HT-29 (cell line): ENCODE measurements around the gene FDPS. TPM values are rescaled to one million over a fixed set of nuclear protein-coding genes. Genes with fewer than 3 reads are reported as not detected.
"Not testable (repeated sequence)": the region's sequence is repeated elsewhere in the genome, so short reads cannot be mapped to it uniquely, and the experiment has no call there.

Experiments
- DNase-seq: peaks from one replicate; pipeline ENCODE4 v3.0.0-alpha.2; 2015; ENCODE audit warnings: low spot score
- total RNA-seq: library from RNA; depleted of rRNA; stranded (reverse); fragments of >200 nt; shearing (Covaris generic); gene quantifications from 2 replicates; pipeline ENCODE4 v1.2.3, GENCODE V29; 2014

FDPS gene
- total RNA-seq, 1 experiment from 2014 or later: 270 TPM

- DNase-seq: no peak
Measured at GRCh38 chr1:155320252-155320651, 11.6 kb downstream of the FDPS start.

- DNase-seq: peak; percentile 74
Measured at GRCh38 chr1:155320661-155321617, 12.3 kb downstream of the FDPS start, which contains the start of gene RUSC1. Gene RUSC1 (plus strand): TSS chr1:155320894. CDS start chr1:155321774, 880 bp downstream.

GRCh38 chr1:155321639-155322503 is 13.2 kb downstream of the FDPS start:
- DNase-seq: no peak

GRCh38 chr1:155322571-155322952 is 13.9 kb downstream of the FDPS start:
- DNase-seq: no peak

- peak; percentile 93 for DNase-seq
Measured at GRCh38 chr1:155322953-155323728, 14.5 kb downstream of the FDPS start.

GRCh38 chr1:155323729-155324036 is 15.0 kb downstream of the FDPS start:
- DNase-seq: peak; percentile 95

- DNase-seq: peak; percentile 93
Measured at GRCh38 chr1:155324037-155324716, 15.5 kb downstream of the FDPS start.

- peak; percentile 82 for DNase-seq
Measured at GRCh38 chr1:155324717-155325602, 16.3 kb downstream of the FDPS start.

- no peak for DNase-seq
Measured at GRCh38 chr1:155325603-155325893, 16.9 kb downstream of the FDPS start.

- DNase-seq: no peak
Measured at GRCh38 chr1:155326020-155326526, 17.4 kb downstream of the FDPS start.

GRCh38 chr1:155326631-155327037 is 18.0 kb downstream of the FDPS start:
- no peak for DNase-seq

- DNase-seq: no peak
Measured at GRCh38 chr1:155327981-155328380, 19.3 kb downstream of the FDPS start.

GRCh38 chr1:155328856-155329255 is 20.2 kb downstream of the FDPS start:
- not testable (repeated sequence) for DNase-seq

GRCh38 chr1:155329980-155330598 is 21.4 kb downstream of the FDPS start:
- no peak for DNase-seq

GRCh38 chr1:155334962-155335361 is 26.3 kb downstream of the FDPS start:
- DNase-seq: no peak

GRCh38 chr1:155339515-155340097 is 30.9 kb downstream of the FDPS start:
- no peak for DNase-seq

- no peak for DNase-seq
Measured at GRCh38 chr1:155342842-155343241, 34.2 kb downstream of the FDPS start.

GRCh38 chr1:155352631-155353030 is 44.0 kb downstream of the FDPS start:
- DNase-seq: no peak

- no peak for DNase-seq
Measured at GRCh38 chr1:155360051-155360450, 51.4 kb downstream of the FDPS start.
